Inferior parietal cortex (tissue), 1 donor: ENCODE data around the gene BORCS5.

ENCODE experiments used
- DNase-seq: peaks from one replicate; pipeline ENCODE4 v3.0.0-alpha.2; 2016; ENCODE audit errors: extremely low spot score

BORCS5 gene

GRCh38 chr12:12353276-12353675 is 3.6 kb upstream of the BORCS5 start:
- no peak for DNase-seq

GRCh38 chr12:12353807-12354206 is 3.1 kb upstream of the BORCS5 start:
- no peak for DNase-seq

- DNase-seq: no peak
Measured at GRCh38 chr12:12356467-12356895, 397 bp upstream of the BORCS5 start.

GRCh38 chr12:12357719-12358461 is 1.0 kb downstream of the BORCS5 start:
- peak; percentile 76 for DNase-seq

GRCh38 chr12:12358528-12358927 is 1.6 kb downstream of the BORCS5 start:
- no peak for DNase-seq

- no peak for DNase-seq
Measured at GRCh38 chr12:12364787-12365445, 8.0 kb downstream of the BORCS5 start.

- no peak for DNase-seq
Measured at GRCh38 chr12:12365446-12365802, 8.5 kb downstream of the BORCS5 start.

GRCh38 chr12:12365931-12366431 is 9.1 kb downstream of the BORCS5 start:
- DNase-seq: no peak

- no peak for DNase-seq
Measured at GRCh38 chr12:12366701-12367481, 10.0 kb downstream of the BORCS5 start.

GRCh38 chr12:12367482-12367998 is 10.7 kb downstream of the BORCS5 start:
- DNase-seq: no peak

GRCh38 chr12:12372946-12373722 is 16.3 kb downstream of the BORCS5 start:
- DNase-seq: no peak

GRCh38 chr12:12376646-12377448 is 20.0 kb downstream of the BORCS5 start:
- peak; percentile 87 for DNase-seq

GRCh38 chr12:12378616-12379015 is 21.7 kb downstream of the BORCS5 start:
- DNase-seq: no peak

GRCh38 chr12:12379831-12380730 is 23.2 kb downstream of the BORCS5 start:
- no peak for DNase-seq

- DNase-seq: no peak
Measured at GRCh38 chr12:12380949-12381593, 24.2 kb downstream of the BORCS5 start.

- no peak for DNase-seq
Measured at GRCh38 chr12:12381982-12382381, 25.1 kb downstream of the BORCS5 start.

- no peak for DNase-seq
Measured at GRCh38 chr12:12384571-12385340, 27.9 kb downstream of the BORCS5 start.

GRCh38 chr12:12387501-12387900 is 30.6 kb downstream of the BORCS5 start:
- no peak for DNase-seq
